Mucosa of stomach (tissue), 1 donor: ENCODE data around the gene HNRNPA3.
"Not testable (repeated sequence)": the region's sequence is repeated elsewhere in the genome, so short reads cannot be mapped to it uniquely, and the experiment has no call there.

Experiments used
- H3K27me3 ChIP-seq: one replicate; pipeline ENCODE4 v1.7.0; 2013; ENCODE audit warnings: mild to moderate bottlenecking, low read length; ENCODE audit not compliant: control insufficient read depth, insufficient read depth
- H3K36me3 ChIP-seq: one replicate; pipeline ENCODE4 v1.7.0; 2013; ENCODE audit warnings: low read length; ENCODE audit not compliant: control insufficient read depth, insufficient read depth
- H3K4me1 ChIP-seq: one replicate; pipeline ENCODE4 v1.7.0; 2013; ENCODE audit warnings: mild to moderate bottlenecking, low read length; ENCODE audit not compliant: control insufficient read depth, insufficient read depth
- H3K4me3 ChIP-seq: one replicate; pipeline ENCODE4 v1.7.0; 2013; ENCODE audit warnings: low read length
- H3K9ac ChIP-seq: one replicate; pipeline ENCODE4 v1.7.0; 2013; ENCODE audit warnings: mild to moderate bottlenecking, low read length, moderate library complexity
- H3K9me3 ChIP-seq: one replicate; pipeline ENCODE4 v1.7.0; 2013; ENCODE audit warnings: mild to moderate bottlenecking, low read length, moderate library complexity; ENCODE audit not compliant: control insufficient read depth
- donor health status: Pancreatic carcinoma.

Gene HNRNPA3

GRCh38 chr2:177178797-177179196 lies 33.8 kb upstream of the HNRNPA3 start:
- Histone ChIP-seq H3K4me3 (no peak overlapping the region), H3K9me3 (no peaks in the 10 kb centered on the region), H3K9ac (no peak overlapping the region), H3K36me3 (no peaks in the 10 kb centered on the region), H3K4me1 (no peaks in the 10 kb centered on the region), H3K27me3 (no peaks in the 10 kb centered on the region)

- Histone ChIP-seq H3K9me3 (no peaks in the 10 kb centered on the region), H3K36me3 (no peaks in the 10 kb centered on the region), H3K4me3 (no peak overlapping the region), H3K27me3 (no peaks in the 10 kb centered on the region), H3K9ac (no peak overlapping the region), H3K4me1 (no peaks in the 10 kb centered on the region)
These were observed 33.4 kb upstream of the HNRNPA3 start for GRCh38 chr2:177179227-177179626.

- H3K4me1 ChIP-seq, H3K9me3 ChIP-seq, H3K4me3 ChIP-seq, H3K36me3 ChIP-seq, H3K9ac ChIP-seq, H3K27me3 ChIP-seq: not testable (repeated sequence)
These were observed 32.9 kb upstream of the HNRNPA3 start for GRCh38 chr2:177179671-177180070.

DNA sequence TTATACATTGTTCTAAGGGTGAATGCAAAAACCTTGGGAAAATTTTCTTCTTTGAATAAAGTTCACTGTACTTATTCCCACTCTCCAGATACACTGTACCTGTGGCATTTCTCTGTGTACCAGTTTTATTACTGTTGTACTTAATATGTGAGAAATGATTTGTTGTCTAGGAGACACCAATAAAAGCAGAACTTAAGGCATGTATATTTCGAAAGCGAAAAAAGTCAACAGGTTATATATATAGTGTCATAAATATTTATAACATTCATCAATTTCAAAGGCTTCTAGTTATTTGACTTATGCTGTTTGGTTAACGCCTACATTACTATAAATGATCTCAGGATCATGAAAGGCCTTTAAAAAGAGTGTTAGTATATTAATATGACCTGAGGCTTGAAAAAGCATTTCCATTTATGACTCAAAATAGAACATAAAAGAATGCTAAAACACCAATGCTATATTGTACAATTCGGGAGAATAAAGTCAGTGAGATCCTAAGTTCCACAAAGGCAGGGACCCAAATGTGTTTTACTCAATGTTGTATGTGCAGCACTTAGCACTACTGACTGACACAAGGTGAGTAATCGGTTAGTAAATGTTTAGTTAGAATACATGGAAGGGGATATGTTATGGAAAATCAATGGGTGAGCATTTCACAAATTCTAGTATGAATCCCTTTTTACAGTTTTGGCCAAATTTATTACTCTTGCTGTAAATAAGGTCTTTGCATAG lies 32.2 kb upstream of the HNRNPA3 start:
- no peaks in the 10 kb centered on the region for H3K27me3 ChIP-seq

GRCh38 chr2:177183860-177184259 lies 28.7 kb upstream of the HNRNPA3 start:
- no peaks in the 10 kb centered on the region for H3K36me3 ChIP-seq
- no peaks in the 10 kb centered on the region for H3K9me3 ChIP-seq
- H3K4me3 ChIP-seq = no peak overlapping the region
- H3K9ac ChIP-seq = no peak overlapping the region
- peaks cover 16% of the 10 kb centered on the region for H3K4me1 ChIP-seq
- H3K27me3 ChIP-seq = no peaks in the 10 kb centered on the region

More for the DNA sequence above, 32.2 kb upstream of the HNRNPA3 start:
- no peaks in the 10 kb centered on the region for H3K4me1 ChIP-seq
- H3K36me3 ChIP-seq = no peaks in the 10 kb centered on the region
- no peak overlapping the region for H3K4me3 ChIP-seq
- no peaks in the 10 kb centered on the region for H3K9me3 ChIP-seq
- no peak overlapping the region for H3K9ac ChIP-seq

DNA sequence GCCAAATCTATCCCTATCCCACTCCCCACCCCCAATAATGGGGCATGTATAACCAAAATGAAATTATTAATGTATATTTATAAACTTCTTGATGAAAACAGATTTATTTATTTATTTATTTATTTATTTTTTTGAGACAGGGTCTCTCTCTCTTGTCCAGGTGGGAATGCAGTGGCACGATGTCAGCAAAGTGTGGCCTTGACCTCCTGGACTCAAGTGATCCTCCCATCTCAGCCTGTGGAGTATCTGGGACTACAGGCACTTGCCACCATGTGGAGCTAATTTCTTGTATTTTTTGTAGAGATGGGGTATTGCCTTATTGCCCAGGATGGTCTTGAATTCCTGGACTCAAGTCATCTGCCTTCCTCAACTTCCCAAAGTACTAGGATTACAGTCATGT lies 28.0 kb upstream of the HNRNPA3 start:
- Histone ChIP-seq H3K9me3 (no peaks in the 10 kb centered on the region), H3K9ac (no peak overlapping the region), H3K27me3 (no peaks in the 10 kb centered on the region), H3K36me3 (no peaks in the 10 kb centered on the region), H3K4me1 (peaks cover 17% of the 10 kb centered on the region), H3K4me3 (no peak overlapping the region)

- not testable (repeated sequence) for H3K9ac ChIP-seq, H3K27me3 ChIP-seq, H3K4me3 ChIP-seq
These were observed 26.6 kb upstream of the HNRNPA3 start for GRCh38 chr2:177186038-177186437.

GRCh38 chr2:177187631-177188312 lies 24.8 kb upstream of the HNRNPA3 start:
- no peaks in the 10 kb centered on the region for H3K27me3 ChIP-seq
- peaks cover 17% of the 10 kb centered on the region for H3K4me1 ChIP-seq
- H3K9me3 ChIP-seq = no peaks in the 10 kb centered on the region
- H3K9ac ChIP-seq = no peak overlapping the region
- H3K36me3 ChIP-seq = no peaks in the 10 kb centered on the region
- H3K4me3 ChIP-seq = no peak overlapping the region

More at GRCh38 chr2:177186038-177186437, 26.6 kb upstream of the HNRNPA3 start:
- H3K9me3 ChIP-seq, H3K36me3 ChIP-seq: not testable (repeated sequence)
- peaks cover 17% of the 10 kb centered on the region for H3K4me1 ChIP-seq

DNA sequence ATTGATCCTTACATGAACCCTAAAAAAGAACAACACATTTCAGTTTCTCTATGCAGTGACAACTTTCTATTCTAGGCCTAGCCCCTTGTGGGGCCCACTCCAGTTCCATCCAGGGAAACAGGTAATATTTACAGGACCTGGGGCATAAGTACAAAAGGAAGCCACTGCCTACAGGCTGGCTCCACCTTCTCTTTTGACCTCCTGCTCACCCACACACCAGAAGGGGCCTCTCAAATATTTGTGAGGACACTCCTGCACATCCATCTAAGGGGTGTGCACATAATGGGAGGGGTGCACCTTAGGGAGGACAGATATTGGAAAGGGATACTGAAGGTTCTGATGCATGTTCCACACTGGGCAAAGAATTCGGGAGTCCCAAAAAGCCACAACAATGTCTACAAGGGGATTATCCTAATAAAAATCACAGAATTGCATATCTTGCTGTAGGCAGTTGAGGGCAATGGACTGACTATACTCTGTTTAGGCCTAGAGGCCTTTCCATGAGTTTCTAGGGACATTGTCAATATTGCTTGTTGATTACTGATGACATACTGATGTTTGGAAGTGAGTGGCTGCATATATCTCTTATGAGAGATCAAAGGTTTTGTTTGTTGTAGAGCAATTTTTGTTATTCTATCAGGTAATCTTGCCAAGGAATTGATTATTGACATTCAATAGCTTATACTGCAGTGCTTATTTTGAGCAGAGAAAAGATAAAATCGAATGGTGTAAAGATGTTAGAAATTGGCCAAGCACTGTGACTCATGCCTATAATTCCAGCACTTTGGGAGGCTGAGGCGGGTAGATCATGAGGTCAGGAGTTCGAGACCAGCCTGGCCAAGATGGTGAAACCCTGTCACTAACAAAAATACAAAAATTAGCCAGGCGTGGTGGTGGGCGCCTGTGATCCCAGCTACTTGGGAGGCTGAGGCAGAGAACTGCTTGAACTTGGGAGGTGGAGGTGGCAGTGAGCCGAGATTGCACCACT lies 23.8 kb upstream of the HNRNPA3 start:
- no peaks in the 10 kb centered on the region for H3K36me3 ChIP-seq
- H3K9me3 ChIP-seq = no peaks in the 10 kb centered on the region
- H3K9ac ChIP-seq = no peak overlapping the region
- H3K4me1 ChIP-seq = peaks cover 17% of the 10 kb centered on the region
- H3K4me3 ChIP-seq = no peak overlapping the region
- no peaks in the 10 kb centered on the region for H3K27me3 ChIP-seq

GRCh38 chr2:177190941-177191340 lies 21.7 kb upstream of the HNRNPA3 start:
- Histone ChIP-seq H3K9ac (no peak overlapping the region), H3K36me3 (no peaks in the 10 kb centered on the region), H3K4me3 (no peak overlapping the region), H3K4me1 (peaks cover 17% of the 10 kb centered on the region), H3K27me3 (no peaks in the 10 kb centered on the region), H3K9me3 (no peaks in the 10 kb centered on the region)

- Histone ChIP-seq H3K4me1 (peaks cover 9% of the 10 kb centered on the region), H3K4me3 (no peak overlapping the region), H3K9me3 (no peaks in the 10 kb centered on the region), H3K9ac (no peak overlapping the region), H3K36me3 (no peaks in the 10 kb centered on the region), H3K27me3 (no peaks in the 10 kb centered on the region)
These were observed 19.8 kb upstream of the HNRNPA3 start for GRCh38 chr2:177192788-177193187.

- no peak overlapping the region for H3K4me3 ChIP-seq
- no peak overlapping the region for H3K9ac ChIP-seq
- H3K27me3 ChIP-seq = no peaks in the 10 kb centered on the region
- H3K4me1 ChIP-seq = peaks cover 7% of the 10 kb centered on the region
- no peaks in the 10 kb centered on the region for H3K9me3 ChIP-seq
- H3K36me3 ChIP-seq = no peaks in the 10 kb centered on the region
These were observed 19.4 kb upstream of the HNRNPA3 start for GRCh38 chr2:177193240-177193639.
